GM23338 (cell line): ENCODE data around the gene COMMD10. TPM values are rescaled to one million over a fixed set of nuclear protein-coding genes. Genes with fewer than 3 reads are reported as not detected.

Experiments used
- ATAC-seq: fragments of 200-7000 bp; cut with Tn5 transposase; 3 replicates; pipeline ENCODE4 v1.9.1; 2020
- DNase-seq: peaks from one replicate; pipeline ENCODE4 v3.0.0-alpha.2; 2015; ENCODE audit warnings: low spot score
- H2AFZ ChIP-seq: fragments of 200-600 bp; sonication (generic); 2 replicates; pipeline ENCODE4 v1.8.0; 2016; ENCODE audit warnings: antibody characterized with exemption, mild to moderate bottlenecking, moderate library complexity
- H3F3A ChIP-seq: fragments of 200-600 bp; sonication (generic); replicated peaks from 2 replicates; pipeline ENCODE4 v1.8.0; 2017; ENCODE audit warnings: antibody characterized with exemption, mixed run types, low read depth
- H3K27ac ChIP-seq: fragments of 200-600 bp; sonication (generic); 2 replicates; pipeline ENCODE4 v1.6.1; 2016; ENCODE audit warnings: low read depth
- H3K27me3 ChIP-seq: fragments of 200-600 bp; sonication (generic); 2 replicates; pipeline ENCODE4 v1.8.0; 2016; ENCODE audit warnings: mild to moderate bottlenecking, mixed run types, moderate library complexity; ENCODE audit not compliant: insufficient read depth
- H3K36me3 ChIP-seq: fragments of 200-600 bp; sonication (generic); 2 replicates; pipeline ENCODE4 v1.8.0; 2016; ENCODE audit warnings: mild to moderate bottlenecking; ENCODE audit not compliant: insufficient read depth
- H3K4me1 ChIP-seq: fragments of 200-600 bp; sonication (generic); 2 replicates; pipeline ENCODE4 v1.8.0; 2016; ENCODE audit warnings: mild to moderate bottlenecking, moderate library complexity; ENCODE audit not compliant: insufficient read depth
- H3K4me2 ChIP-seq: fragments of 200-600 bp; sonication (generic); 2 replicates; pipeline ENCODE4 v1.7.1; 2017; ENCODE audit warnings: mixed run types
- H3K4me3 ChIP-seq: fragments of 200-600 bp; sonication (generic); 2 replicates; pipeline ENCODE4 v1.6.1; 2016; ENCODE audit warnings: mixed run types
- H3K79me2 ChIP-seq: fragments of 200-600 bp; sonication (generic); replicated peaks from 2 replicates; pipeline ENCODE4 v1.8.0; 2017; ENCODE audit warnings: mild to moderate bottlenecking; ENCODE audit not compliant: insufficient read depth
- H3K9me2 ChIP-seq: fragments of 200-600 bp; sonication (generic); 2 replicates; pipeline ENCODE4 v1.8.0; 2017; ENCODE audit not compliant: insufficient read depth
- H4K20me1 ChIP-seq: fragments of 200-600 bp; sonication (generic); replicated peaks from 2 replicates; pipeline ENCODE4 v1.8.0; 2017; ENCODE audit warnings: mild to moderate bottlenecking; ENCODE audit not compliant: insufficient read depth
- H3K27ac Mint-ChIP-seq: 2 replicates; pipeline ENCODE4 v1.8.0; 2020; ENCODE audit warnings: inconsistent platforms, mild to moderate bottlenecking, moderate library complexity, mixed read lengths
- H3K27me3 Mint-ChIP-seq: 3 replicates; pipeline ENCODE4 v1.8.0; 2022; ENCODE audit warnings: low read depth, mild to moderate bottlenecking, moderate library complexity, mixed read lengths, inconsistent platforms; ENCODE audit not compliant: insufficient read depth, poor library complexity
- H3K36me3 Mint-ChIP-seq: 3 replicates; pipeline ENCODE4 v1.8.0; 2021; ENCODE audit warnings: low read depth, mild to moderate bottlenecking, inconsistent platforms, moderate library complexity, mixed read lengths
- H3K4me1 Mint-ChIP-seq: 3 replicates; pipeline ENCODE4 v1.8.0; 2020; ENCODE audit warnings: mild to moderate bottlenecking, inconsistent platforms, mixed read lengths
- H3K4me3 Mint-ChIP-seq: 3 replicates; pipeline ENCODE4 v1.8.0; 2021; ENCODE audit warnings: moderate library complexity, mild to moderate bottlenecking, inconsistent platforms, mixed read lengths
- H3K9me3 Mint-ChIP-seq: 3 replicates; pipeline ENCODE4 v1.8.0; 2020; ENCODE audit warnings: moderate library complexity, mild to moderate bottlenecking, inconsistent platforms, mixed read lengths
- JUNB ChIP-seq: IDR thresholded peaks from one replicate; pipeline ENCODE4 v1.6.1; 2016; ENCODE audit warnings: antibody characterized with exemption; ENCODE audit not compliant: unreplicated experiment
- POLR2AphosphoS5 ChIP-seq: IDR thresholded peaks from 2 replicates; pipeline ENCODE4 v1.6.1; 2016; ENCODE audit warnings: antibody characterized with exemption, low read depth
- STAT1 ChIP-seq: IDR thresholded peaks from one replicate; pipeline ENCODE4 v1.6.1; 2016; ENCODE audit warnings: antibody characterized with exemption; ENCODE audit not compliant: unreplicated experiment
- ZNF114 ChIP-seq: fragments of 250-450 bp; sonication (Bioruptor Pico); IDR thresholded peaks from 2 replicates; pipeline ENCODE4 v1.5.0; 2020; ENCODE audit warnings: mild to moderate bottlenecking, moderate library complexity
- ZNF331 ChIP-seq: fragments of 250-450 bp; sonication (Bioruptor Pico); IDR thresholded peaks from 2 replicates; pipeline ENCODE4 v1.5.0; 2020; ENCODE audit warnings: low read depth, mild to moderate bottlenecking, moderate library complexity
- polyA plus RNA-seq: library from polyadenylated mRNA; unstranded; fragments of >200 nt; fragmentation: Nextera tagmentation; extraction: Ambion mirVana; gene quantifications from 2 replicates; pipeline ENCODE4 v1.2.1, GENCODE V29; 2016
- total RNA-seq: library from RNA; depleted of rRNA; stranded (reverse); fragments of >200 nt; shearing (Covaris generic); gene quantifications from 2 replicates; pipeline ENCODE4 v1.2.3, GENCODE V29; 2014
- TF ChIP-seq, protein P1 (sequence below): IDR thresholded peaks from one replicate; pipeline ENCODE4 v1.6.1; 2018; ENCODE audit warnings: antibody characterized with exemption; ENCODE audit not compliant: unreplicated experiment
- TF ChIP-seq, protein P2 (sequence below), 2 experiments: fragments of 200-600 bp in 1 of 2; sonication (generic) in 1 of 2; conservative IDR thresholded peaks; 2 replicates each; pipeline versions ENCODE4 v1.5.1 to v1.6.1; 2016 to 2017; ENCODE audit warnings: antibody characterized with exemption in 2 of 2, low read depth in 2 of 2, mild to moderate bottlenecking in 2 of 2, moderate library complexity in 1 of 2
- TF ChIP-seq, protein P3 (sequence below): fragments of 250-450 bp; sonication (Bioruptor Pico); IDR thresholded peaks from 2 replicates; pipeline ENCODE4 v1.5.0; 2020; ENCODE audit warnings: mild to moderate bottlenecking, moderate library complexity
- TF ChIP-seq, protein P4 (sequence below): IDR thresholded peaks from 2 replicates; pipeline ENCODE4 v1.6.1; 2016; ENCODE audit warnings: antibody characterized with exemption

COMMD10 gene
- total and polyA plus RNA-seq, 2 experiments from 2014 or later, result 58.5 to 84.0 TPM

DNA sequence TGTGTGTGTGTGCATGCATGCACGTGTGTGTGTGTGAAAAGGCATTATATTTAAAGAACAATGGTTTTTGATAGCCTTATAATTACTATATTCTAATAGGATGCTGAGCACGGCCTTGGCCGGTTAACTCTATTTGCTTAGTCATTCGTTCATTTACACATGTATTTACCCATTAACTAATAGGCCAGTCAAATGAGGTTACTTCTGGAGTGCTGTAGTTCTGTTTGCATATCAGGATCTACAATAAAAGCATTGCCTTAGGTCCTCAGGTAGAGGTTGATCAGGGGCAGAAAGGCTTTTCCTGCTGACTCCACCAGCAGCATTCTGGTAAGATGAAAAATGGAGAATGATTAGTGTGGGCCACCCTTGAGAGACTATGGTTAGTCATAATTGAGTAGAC lies 219.0 kb downstream of the COMMD10 start (continued):
- TF ChIP-seq, protein P1, sequence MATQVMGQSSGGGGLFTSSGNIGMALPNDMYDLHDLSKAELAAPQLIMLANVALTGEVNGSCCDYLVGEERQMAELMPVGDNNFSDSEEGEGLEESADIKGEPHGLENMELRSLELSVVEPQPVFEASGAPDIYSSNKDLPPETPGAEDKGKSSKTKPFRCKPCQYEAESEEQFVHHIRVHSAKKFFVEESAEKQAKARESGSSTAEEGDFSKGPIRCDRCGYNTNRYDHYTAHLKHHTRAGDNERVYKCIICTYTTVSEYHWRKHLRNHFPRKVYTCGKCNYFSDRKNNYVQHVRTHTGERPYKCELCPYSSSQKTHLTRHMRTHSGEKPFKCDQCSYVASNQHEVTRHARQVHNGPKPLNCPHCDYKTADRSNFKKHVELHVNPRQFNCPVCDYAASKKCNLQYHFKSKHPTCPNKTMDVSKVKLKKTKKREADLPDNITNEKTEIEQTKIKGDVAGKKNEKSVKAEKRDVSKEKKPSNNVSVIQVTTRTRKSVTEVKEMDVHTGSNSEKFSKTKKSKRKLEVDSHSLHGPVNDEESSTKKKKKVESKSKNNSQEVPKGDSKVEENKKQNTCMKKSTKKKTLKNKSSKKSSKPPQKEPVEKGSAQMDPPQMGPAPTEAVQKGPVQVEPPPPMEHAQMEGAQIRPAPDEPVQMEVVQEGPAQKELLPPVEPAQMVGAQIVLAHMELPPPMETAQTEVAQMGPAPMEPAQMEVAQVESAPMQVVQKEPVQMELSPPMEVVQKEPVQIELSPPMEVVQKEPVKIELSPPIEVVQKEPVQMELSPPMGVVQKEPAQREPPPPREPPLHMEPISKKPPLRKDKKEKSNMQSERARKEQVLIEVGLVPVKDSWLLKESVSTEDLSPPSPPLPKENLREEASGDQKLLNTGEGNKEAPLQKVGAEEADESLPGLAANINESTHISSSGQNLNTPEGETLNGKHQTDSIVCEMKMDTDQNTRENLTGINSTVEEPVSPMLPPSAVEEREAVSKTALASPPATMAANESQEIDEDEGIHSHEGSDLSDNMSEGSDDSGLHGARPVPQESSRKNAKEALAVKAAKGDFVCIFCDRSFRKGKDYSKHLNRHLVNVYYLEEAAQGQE, result no peak
- no peak for TF ChIP-seq ZNF114 (CRISPR knock-in tag)

DNA sequence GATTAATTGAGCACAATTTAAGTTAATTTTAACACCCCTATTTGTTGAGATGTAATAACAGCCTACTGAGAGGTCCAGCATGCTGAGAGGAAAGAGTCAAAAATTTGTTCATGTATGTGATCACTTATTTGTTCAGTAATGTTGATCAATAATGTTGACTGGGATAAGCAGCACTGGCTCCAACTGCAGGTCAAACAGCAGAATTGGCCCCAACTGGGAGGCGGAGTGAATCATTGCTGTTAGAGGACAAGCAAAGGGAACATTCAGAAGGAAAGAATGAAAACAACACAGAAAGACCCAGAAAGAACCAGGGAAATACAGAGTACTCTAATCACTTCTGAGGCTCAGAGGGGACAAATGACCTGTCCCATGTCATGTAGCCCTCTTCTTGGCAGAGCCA lies 221.1 kb downstream of the COMMD10 start:
- Histone ChIP-seq H2AFZ (no peak overlapping the region), H3K9me2 (no peaks in the 10 kb centered on the region), H3K36me3 (0 out of 2 replicates have a peak, but pooled peaks cover 2% of the 10 kb centered on the region), H3K4me2 (no peak overlapping the region), H3K79me2 (no peaks in the 10 kb centered on the region), H3K27me3 (no peaks in the 10 kb centered on the region), H3F3A (no peaks in the 10 kb centered on the region), H3K4me3 (no peak overlapping the region), H3K4me1 (no peaks in the 10 kb centered on the region; the same call in 1 of the 2 replicates), H3K27ac (no peak overlapping the region), H4K20me1 (no peaks in the 10 kb centered on the region)
- peaks cover 41% of the 10 kb centered on the region for H3K36me3 Mint-ChIP-seq
- H3K4me1 Mint-ChIP-seq, result peaks cover 13% of the 10 kb centered on the region
- H3K4me3 Mint-ChIP-seq, result no peak overlapping the region
- H3K9me3 Mint-ChIP-seq, result peaks cover 13% of the 10 kb centered on the region; the same call in 2 of the 3 replicates
- H3K27ac Mint-ChIP-seq, result no peak overlapping the region
- DNase-seq (no peak), ATAC-seq (no peak)
- H3K27me3 Mint-ChIP-seq, result peaks cover 2% of the 10 kb centered on the region
- TF ChIP-seq POLR2AphosphoS5 (no peak), ZNF331 (no peak), STAT1 (no peak), JUNB (no peak)
- TF ChIP-seq, protein P2, sequence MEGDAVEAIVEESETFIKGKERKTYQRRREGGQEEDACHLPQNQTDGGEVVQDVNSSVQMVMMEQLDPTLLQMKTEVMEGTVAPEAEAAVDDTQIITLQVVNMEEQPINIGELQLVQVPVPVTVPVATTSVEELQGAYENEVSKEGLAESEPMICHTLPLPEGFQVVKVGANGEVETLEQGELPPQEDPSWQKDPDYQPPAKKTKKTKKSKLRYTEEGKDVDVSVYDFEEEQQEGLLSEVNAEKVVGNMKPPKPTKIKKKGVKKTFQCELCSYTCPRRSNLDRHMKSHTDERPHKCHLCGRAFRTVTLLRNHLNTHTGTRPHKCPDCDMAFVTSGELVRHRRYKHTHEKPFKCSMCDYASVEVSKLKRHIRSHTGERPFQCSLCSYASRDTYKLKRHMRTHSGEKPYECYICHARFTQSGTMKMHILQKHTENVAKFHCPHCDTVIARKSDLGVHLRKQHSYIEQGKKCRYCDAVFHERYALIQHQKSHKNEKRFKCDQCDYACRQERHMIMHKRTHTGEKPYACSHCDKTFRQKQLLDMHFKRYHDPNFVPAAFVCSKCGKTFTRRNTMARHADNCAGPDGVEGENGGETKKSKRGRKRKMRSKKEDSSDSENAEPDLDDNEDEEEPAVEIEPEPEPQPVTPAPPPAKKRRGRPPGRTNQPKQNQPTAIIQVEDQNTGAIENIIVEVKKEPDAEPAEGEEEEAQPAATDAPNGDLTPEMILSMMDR (conservative IDR thresholded peaks at IDR 0.05; ENCODE audit: low read depth in 2 of 2), result peak in 1 of 2 experiments; percentile 18; a peak in 1 of 4 replicates
- TF ChIP-seq, protein P3, sequence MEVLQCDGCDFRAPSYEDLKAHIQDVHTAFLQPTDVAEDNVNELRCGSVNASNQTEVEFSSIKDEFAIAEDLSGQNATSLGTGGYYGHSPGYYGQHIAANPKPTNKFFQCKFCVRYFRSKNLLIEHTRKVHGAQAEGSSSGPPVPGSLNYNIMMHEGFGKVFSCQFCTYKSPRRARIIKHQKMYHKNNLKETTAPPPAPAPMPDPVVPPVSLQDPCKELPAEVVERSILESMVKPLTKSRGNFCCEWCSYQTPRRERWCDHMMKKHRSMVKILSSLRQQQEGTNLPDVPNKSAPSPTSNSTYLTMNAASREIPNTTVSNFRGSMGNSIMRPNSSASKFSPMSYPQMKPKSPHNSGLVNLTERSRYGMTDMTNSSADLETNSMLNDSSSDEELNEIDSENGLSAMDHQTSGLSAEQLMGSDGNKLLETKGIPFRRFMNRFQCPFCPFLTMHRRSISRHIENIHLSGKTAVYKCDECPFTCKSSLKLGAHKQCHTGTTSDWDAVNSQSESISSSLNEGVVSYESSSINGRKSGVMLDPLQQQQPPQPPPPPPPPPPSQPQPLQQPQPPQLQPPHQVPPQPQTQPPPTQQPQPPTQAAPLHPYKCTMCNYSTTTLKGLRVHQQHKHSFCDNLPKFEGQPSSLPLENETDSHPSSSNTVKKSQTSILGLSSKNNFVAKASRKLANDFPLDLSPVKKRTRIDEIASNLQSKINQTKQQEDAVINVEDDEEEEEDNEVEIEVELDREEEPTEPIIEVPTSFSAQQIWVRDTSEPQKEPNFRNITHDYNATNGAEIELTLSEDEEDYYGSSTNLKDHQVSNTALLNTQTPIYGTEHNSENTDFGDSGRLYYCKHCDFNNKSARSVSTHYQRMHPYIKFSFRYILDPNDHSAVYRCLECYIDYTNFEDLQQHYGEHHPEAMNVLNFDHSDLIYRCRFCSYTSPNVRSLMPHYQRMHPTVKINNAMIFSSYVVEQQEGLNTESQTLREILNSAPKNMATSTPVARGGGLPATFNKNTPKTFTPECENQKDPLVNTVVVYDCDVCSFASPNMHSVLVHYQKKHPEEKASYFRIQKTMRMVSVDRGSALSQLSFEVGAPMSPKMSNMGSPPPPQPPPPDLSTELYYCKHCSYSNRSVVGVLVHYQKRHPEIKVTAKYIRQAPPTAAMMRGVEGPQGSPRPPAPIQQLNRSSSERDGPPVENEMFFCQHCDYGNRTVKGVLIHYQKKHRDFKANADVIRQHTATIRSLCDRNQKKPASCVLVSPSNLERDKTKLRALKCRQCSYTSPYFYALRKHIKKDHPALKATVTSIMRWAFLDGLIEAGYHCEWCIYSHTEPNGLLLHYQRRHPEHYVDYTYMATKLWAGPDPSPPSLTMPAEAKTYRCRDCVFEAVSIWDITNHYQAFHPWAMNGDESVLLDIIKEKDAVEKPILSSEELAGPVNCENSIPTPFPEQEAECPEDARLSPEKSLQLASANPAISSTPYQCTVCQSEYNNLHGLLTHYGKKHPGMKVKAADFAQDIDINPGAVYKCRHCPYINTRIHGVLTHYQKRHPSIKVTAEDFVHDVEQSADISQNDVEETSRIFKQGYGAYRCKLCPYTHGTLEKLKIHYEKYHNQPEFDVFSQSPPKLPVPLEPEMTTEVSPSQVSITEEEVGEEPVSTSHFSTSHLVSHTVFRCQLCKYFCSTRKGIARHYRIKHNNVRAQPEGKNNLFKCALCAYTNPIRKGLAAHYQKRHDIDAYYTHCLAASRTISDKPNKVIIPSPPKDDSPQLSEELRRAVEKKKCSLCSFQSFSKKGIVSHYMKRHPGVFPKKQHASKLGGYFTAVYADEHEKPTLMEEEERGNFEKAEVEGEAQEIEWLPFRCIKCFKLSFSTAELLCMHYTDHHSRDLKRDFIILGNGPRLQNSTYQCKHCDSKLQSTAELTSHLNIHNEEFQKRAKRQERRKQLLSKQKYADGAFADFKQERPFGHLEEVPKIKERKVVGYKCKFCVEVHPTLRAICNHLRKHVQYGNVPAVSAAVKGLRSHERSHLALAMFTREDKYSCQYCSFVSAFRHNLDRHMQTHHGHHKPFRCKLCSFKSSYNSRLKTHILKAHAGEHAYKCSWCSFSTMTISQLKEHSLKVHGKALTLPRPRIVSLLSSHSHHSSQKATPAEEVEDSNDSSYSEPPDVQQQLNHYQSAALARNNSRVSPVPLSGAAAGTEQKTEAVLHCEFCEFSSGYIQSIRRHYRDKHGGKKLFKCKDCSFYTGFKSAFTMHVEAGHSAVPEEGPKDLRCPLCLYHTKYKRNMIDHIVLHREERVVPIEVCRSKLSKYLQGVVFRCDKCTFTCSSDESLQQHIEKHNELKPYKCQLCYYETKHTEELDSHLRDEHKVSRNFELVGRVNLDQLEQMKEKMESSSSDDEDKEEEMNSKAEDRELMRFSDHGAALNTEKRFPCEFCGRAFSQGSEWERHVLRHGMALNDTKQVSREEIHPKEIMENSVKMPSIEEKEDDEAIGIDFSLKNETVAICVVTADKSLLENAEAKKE, result no peak
- TF ChIP-seq, protein P4, sequence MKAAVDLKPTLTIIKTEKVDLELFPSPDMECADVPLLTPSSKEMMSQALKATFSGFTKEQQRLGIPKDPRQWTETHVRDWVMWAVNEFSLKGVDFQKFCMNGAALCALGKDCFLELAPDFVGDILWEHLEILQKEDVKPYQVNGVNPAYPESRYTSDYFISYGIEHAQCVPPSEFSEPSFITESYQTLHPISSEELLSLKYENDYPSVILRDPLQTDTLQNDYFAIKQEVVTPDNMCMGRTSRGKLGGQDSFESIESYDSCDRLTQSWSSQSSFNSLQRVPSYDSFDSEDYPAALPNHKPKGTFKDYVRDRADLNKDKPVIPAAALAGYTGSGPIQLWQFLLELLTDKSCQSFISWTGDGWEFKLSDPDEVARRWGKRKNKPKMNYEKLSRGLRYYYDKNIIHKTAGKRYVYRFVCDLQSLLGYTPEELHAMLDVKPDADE, result no peak
